ENCODE data around the gene CATSPERZ.
"Not testable (repeated sequence)": the region's sequence is repeated elsewhere in the genome, so short reads cannot be mapped to it uniquely, and the experiment has no call there.

The CATSPERZ gene

DNA sequence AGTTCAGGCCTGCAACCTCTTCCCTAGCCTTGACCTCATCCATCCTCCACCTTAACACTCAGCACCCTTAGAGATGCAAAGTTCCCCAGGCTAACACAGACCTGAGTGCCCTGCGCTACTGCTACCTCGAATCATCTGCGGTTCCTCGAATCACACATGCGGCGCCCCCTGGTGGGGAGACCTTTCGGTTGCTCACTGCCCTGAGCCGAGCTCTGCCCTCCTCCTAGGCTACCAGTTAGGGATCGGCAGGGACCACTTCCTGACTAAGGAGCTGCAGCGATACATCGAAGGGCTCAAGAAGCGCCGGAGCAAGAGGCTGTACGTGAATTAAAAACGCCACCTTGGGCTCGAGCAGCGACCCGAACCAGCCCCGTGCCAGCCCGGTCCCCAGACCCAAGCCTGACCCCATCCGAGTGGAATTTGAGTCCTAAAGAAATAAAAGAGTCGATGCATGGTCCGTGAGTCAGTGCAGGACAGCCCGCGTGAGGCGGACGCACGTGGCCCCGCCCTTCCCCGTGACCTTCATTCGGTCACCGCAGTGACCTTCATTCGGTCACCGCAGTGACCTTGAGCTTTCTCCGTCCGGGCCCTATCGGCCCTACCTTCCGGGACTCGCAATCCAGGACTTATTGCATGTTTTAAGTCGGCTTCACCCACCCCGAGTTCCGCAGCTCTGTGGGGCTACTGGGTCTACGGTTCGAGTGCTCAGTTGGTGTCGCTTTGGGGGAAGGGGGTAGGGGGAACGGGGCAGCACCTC, 4.3 kb downstream of the CATSPERZ start:
- CTCF ChIA-PET, result interaction anchor here (0.6 to 8.2 kb wide), 40 partner anchors 10 to 466 kb away, joined by 3 to 305 read pairs (median 8); partner anchors contain the start of genes BAD, FERMT3, FKBP2 and GPR137
- H3K4me3 ChIP-seq (ENCODE audit: low read depth, low read length), result peak overlapping the region; percentile 73
- POLR2A ChIA-PET, result interaction anchor here (0.6 to 2.3 kb wide), 8 partner anchors 13 to 119 kb away, joined by 3 to 12 read pairs (median 4); partner anchors contain the start of genes PRDX5, STIP1 and TRMT112
- TF ChIP-seq CTCF (IDR thresholded peaks at IDR 0.05; ENCODE audit: insufficient read depth, low read length, missing control alignments), result peak; percentile 93
- DNase-seq (ENCODE audit: low read depth, low spot score), result no peak

DNA sequence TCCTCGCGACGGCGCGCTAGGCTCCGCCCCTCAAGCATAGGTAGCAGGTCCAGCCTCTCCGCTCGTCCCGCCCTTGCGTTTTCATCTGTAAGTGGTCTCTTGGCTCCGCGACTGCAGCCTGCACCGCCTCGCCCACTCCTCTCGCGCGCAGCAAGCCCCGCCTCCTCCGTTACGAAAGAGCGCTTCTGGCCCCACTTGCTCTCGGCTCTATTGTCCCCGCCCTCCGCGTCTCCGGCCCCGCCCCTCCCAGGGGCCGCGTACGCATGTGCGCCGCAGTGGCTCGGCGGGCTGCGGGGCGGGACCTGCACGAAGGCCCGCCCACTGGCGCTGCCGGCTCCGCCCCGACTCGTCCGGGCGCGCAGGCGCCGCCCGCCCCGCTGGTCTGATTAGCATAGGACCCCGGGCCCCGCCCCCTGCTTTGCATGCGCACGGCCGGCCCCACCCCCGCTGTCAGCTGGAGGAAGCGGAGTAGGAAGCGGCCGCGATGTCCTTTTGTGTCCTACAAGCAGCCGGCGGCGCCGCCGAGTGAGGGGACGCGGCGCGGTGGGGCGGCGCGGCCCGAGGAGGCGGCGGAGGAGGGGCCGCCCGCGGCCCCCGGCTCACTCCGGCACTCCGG, 5.0 kb downstream of the CATSPERZ start, which contains the start of gene ESRRA:
Gene ESRRA (plus strand): TSS at position 450 of the 616 bp plus-strand sequence. CDS start 1,656 bp downstream, outside the sequence.
- H3K4me3 ChIP-seq (ENCODE audit: low read depth, low read length), result peak within 1 kb of the TSS; percentile 73
- TF ChIP-seq CTCF (IDR thresholded peaks at IDR 0.05; ENCODE audit: insufficient read depth, low read length, missing control alignments), result no peak
- ChIA-PET CTCF (interaction anchor here (0.6 to 8.2 kb wide), 29 partner anchors 10 to 467 kb away, joined by 3 to 305 read pairs (median 9); partner anchors contain the start of genes BAD, FERMT3, FKBP2 and GPR137), POLR2A (interaction anchor here (0.6 to 2.3 kb wide), 7 partner anchors 12 to 120 kb away, joined by 3 to 12 read pairs (median 4); partner anchors contain the start of genes PRDX5, STIP1 and TRMT112)
- peak; percentile 56 for DNase-seq (ENCODE audit: low read depth, low spot score)

DNA sequence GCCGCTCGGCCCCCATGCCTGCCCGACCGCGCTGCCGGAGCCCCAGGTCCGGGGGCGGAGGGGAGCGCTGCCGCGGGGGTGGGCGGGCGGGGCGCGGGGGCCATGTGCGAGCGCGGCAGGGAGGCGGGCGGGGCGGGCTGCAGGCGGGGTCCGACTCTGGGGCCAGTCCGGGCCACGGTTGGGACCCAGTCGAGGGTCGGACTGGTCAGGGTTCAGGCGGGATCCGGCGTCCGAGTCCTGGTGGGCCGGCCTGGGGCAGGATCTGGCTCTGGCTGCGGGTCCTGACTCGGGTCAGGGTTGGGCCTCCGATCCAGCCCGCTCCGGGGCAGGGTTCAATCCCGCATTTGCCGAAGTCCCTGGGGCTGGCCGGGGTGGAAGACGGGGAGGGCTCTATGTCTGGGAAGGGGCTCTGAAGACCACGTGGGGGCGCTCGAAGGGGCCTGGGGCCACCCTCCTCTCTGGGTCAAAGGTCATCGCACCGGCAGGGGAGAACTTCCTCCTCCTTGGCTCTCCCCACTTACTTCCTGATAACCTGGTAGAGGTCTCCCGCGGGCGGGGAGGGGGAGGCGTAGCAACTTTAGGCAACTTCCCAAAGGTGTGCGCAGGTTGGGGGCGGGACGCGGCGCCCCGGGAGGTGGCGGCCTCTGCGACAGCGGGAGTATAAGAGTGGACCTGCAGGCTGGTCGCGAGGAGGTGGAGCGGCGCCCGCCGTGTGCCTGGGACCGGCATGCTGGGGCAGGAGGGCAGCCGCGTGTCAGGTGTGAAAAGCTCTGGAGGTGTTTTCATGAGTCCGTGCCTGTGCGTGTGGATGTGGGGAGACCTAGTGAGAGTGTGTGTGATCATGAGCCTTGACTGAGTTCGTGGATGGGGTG, 5.8 kb downstream of the CATSPERZ start:
- DNase-seq (ENCODE audit: low read depth, low spot score), result no peak
- peak; percentile 8 for TF ChIP-seq CTCF (IDR thresholded peaks at IDR 0.05; ENCODE audit: insufficient read depth, low read length, missing control alignments)
- CTCF ChIA-PET, result interaction anchor here (5.8 to 8.2 kb wide), 3 partner anchors 10 to 59 kb away, joined by 111 to 139 read pairs (median 127); partner anchors contain the start of genes PLCB3, PPP1R14B, PRDX5 and TRMT112
- H3K4me3 ChIP-seq (ENCODE audit: low read depth, low read length), result peak overlapping the region; percentile 71
- POLR2A ChIA-PET, result interaction anchor here (1.0 to 2.0 kb wide), 4 partner anchors 12 to 120 kb away, joined by 3 to 12 read pairs (median 6); partner anchors contain the start of genes PRDX5, STIP1 and TRMT112

GRCh38 chr11:64306563-64306875, 6.4 kb downstream of the CATSPERZ start:
- no peak for DNase-seq (ENCODE audit: low read depth, low spot score)
- ChIA-PET CTCF (interaction anchor here (7.1 to 8.2 kb wide), 2 partner anchors 9 to 46 kb away, joined by 111 to 127 read pairs; partner anchors contain the start of genes PRDX5 and TRMT112), POLR2A (interaction anchor here (1.0 kb wide), 1 partner anchor 11 kb away, joined by 5 read pairs; the partner anchor contains the start of genes PRDX5 and TRMT112)
- peak overlapping the region; percentile 71 for H3K4me3 ChIP-seq (ENCODE audit: low read depth, low read length)
- TF ChIP-seq CTCF (IDR thresholded peaks at IDR 0.05; ENCODE audit: insufficient read depth, low read length, missing control alignments), result no peak

GRCh38 chr11:64306876-64307622, 6.9 kb downstream of the CATSPERZ start:
- TF ChIP-seq CTCF (IDR thresholded peaks at IDR 0.05; ENCODE audit: insufficient read depth, low read length, missing control alignments), result no peak
- peak overlapping the region; percentile 71 for H3K4me3 ChIP-seq (ENCODE audit: low read depth, low read length)
- ChIA-PET CTCF (interaction anchor here (7.1 to 8.2 kb wide), 2 partner anchors 9 to 46 kb away, joined by 111 to 127 read pairs; partner anchors contain the start of genes PRDX5 and TRMT112), POLR2A (interaction anchor here (1.0 kb wide), 1 partner anchor 10 kb away, joined by 5 read pairs; the partner anchor contains the start of genes PRDX5 and TRMT112)
- DNase-seq (ENCODE audit: low read depth, low spot score), result no peak

- CTCF ChIA-PET, result interaction anchor here (0.7 to 8.2 kb wide), 3 partner anchors 8 to 47 kb away, joined by 3 to 111 read pairs (median 4); partner anchors contain the start of genes PRDX5 and TRMT112
- DNase-seq (ENCODE audit: low read depth, low spot score); H3K4me3 ChIP-seq (ENCODE audit: low read depth, low read length); POLR2A ChIA-PET: not testable (repeated sequence)
Measured at GRCh38 chr11:64307795-64308194, 7.6 kb downstream of the CATSPERZ start.

All from AG04449 (cell line).